Progenitor cell of endocrine pancreas (in vitro differentiated cells): ENCODE measurements around the gene LRRC10B. TPM values are rescaled to one million over a fixed set of nuclear protein-coding genes. Genes with fewer than 3 reads are reported as not detected.

Experiments used
- DNase-seq: peaks from one replicate; pipeline ENCODE4 v3.0.0; 2021; ENCODE audit warnings: low spot score; ENCODE audit not compliant: unreplicated experiment
- H3K27ac Mint-ChIP-seq: 2 replicates; pipeline ENCODE4 v1.8.0; 2021; ENCODE audit warnings: mild to moderate bottlenecking, moderate library complexity, mixed read lengths
- H3K27me3 Mint-ChIP-seq: 2 replicates; pipeline ENCODE4 v1.8.0; 2021; ENCODE audit warnings: mixed read lengths
- H3K36me3 Mint-ChIP-seq: 2 replicates; pipeline ENCODE4 v1.8.0; 2022; ENCODE audit warnings: mixed read lengths; ENCODE audit not compliant: insufficient read depth
- H3K4me1 Mint-ChIP-seq: 2 replicates; pipeline ENCODE4 v1.8.0; 2021; ENCODE audit warnings: low read depth, mixed read lengths
- H3K4me3 Mint-ChIP-seq: 2 replicates; pipeline ENCODE4 v1.8.0; 2021; ENCODE audit warnings: low read depth, mild to moderate bottlenecking, moderate library complexity, mixed read lengths
- H3K9me3 Mint-ChIP-seq: 2 replicates; pipeline ENCODE4 v1.8.0; 2021; ENCODE audit warnings: low read depth, mixed read lengths
- total RNA-seq: library from RNA; stranded (reverse); gene quantifications from 2 replicates; pipeline ENCODE4 v1.2.1, GENCODE V29; 2021
- TF ChIP-seq, protein P1 (sequence below): fragments of 200-600 bp; sonication (generic); IDR thresholded peaks from one replicate; pipeline ENCODE4 v1.5.0; 2021; ENCODE audit warnings: antibody characterized with exemption, mild to moderate bottlenecking; ENCODE audit not compliant: unreplicated experiment

LRRC10B gene
- total RNA-seq, 1 donor from 2014 or later = 2.0 TPM

DNA sequence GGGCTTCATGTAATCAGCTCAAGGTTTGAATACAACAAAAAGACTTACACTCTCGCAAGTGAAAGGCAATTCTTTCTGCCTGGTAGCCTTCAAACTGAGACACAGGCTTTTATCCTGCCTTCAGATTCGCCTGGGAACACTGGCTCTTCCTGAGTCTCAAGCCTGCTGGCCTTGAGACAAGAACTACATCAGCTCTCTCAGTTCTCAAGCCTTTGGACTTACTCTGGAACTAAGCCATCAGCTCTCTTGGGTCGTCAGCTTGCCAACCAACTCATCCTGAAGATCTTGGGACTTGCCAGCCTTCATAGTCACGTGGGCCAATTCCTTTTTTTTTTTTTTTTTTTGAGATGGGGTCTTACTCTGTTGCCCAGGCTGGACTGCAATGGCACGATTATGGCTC is 35.7 kb upstream of the LRRC10B start:
- DNase-seq = no peak
- no peak overlapping the region for H3K4me3 Mint-ChIP-seq
- H3K36me3 Mint-ChIP-seq = peaks cover 6% of the 10 kb centered on the region
- H3K27ac Mint-ChIP-seq = no peak overlapping the region
- no peaks in the 10 kb centered on the region for H3K27me3 Mint-ChIP-seq
- TF ChIP-seq, protein P1, sequence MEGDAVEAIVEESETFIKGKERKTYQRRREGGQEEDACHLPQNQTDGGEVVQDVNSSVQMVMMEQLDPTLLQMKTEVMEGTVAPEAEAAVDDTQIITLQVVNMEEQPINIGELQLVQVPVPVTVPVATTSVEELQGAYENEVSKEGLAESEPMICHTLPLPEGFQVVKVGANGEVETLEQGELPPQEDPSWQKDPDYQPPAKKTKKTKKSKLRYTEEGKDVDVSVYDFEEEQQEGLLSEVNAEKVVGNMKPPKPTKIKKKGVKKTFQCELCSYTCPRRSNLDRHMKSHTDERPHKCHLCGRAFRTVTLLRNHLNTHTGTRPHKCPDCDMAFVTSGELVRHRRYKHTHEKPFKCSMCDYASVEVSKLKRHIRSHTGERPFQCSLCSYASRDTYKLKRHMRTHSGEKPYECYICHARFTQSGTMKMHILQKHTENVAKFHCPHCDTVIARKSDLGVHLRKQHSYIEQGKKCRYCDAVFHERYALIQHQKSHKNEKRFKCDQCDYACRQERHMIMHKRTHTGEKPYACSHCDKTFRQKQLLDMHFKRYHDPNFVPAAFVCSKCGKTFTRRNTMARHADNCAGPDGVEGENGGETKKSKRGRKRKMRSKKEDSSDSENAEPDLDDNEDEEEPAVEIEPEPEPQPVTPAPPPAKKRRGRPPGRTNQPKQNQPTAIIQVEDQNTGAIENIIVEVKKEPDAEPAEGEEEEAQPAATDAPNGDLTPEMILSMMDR = no peak
- no peaks in the 10 kb centered on the region for H3K4me1 Mint-ChIP-seq
- H3K9me3 Mint-ChIP-seq = no peaks in the 10 kb centered on the region

- H3K27me3 Mint-ChIP-seq = no peaks in the 10 kb centered on the region
- H3K27ac Mint-ChIP-seq = no peak overlapping the region
- peaks cover 6% of the 10 kb centered on the region for H3K36me3 Mint-ChIP-seq
- DNase-seq = no peak
- H3K4me1 Mint-ChIP-seq = peaks cover 2% of the 10 kb centered on the region
- TF ChIP-seq, protein P1 = no peak
- H3K4me3 Mint-ChIP-seq = no peak overlapping the region
- H3K9me3 Mint-ChIP-seq = no peaks in the 10 kb centered on the region
Measured at GRCh38 chr11:61473370-61474012, 35.1 kb upstream of the LRRC10B start.

GRCh38 chr11:61474013-61474643 is 34.4 kb upstream of the LRRC10B start:
- TF ChIP-seq, protein P1 = no peak
- Mint-ChIP-seq H3K9me3 (no peaks in the 10 kb centered on the region), H3K36me3 (peaks cover 6% of the 10 kb centered on the region), H3K4me1 (peaks cover 2% of the 10 kb centered on the region), H3K4me3 (no peak overlapping the region), H3K27me3 (no peaks in the 10 kb centered on the region), H3K27ac (no peak overlapping the region)
- no peak for DNase-seq

- TF ChIP-seq, protein P1 = no peak
- Mint-ChIP-seq H3K4me1 (peaks cover 2% of the 10 kb centered on the region), H3K36me3 (peaks cover 6% of the 10 kb centered on the region), H3K27ac (no peak overlapping the region), H3K27me3 (no peaks in the 10 kb centered on the region), H3K9me3 (no peaks in the 10 kb centered on the region), H3K4me3 (no peak overlapping the region)
- DNase-seq = no peak
Measured at GRCh38 chr11:61475433-61475832, 33.1 kb upstream of the LRRC10B start.

GRCh38 chr11:61476371-61476770 is 32.2 kb upstream of the LRRC10B start:
- Mint-ChIP-seq H3K27ac (no peak overlapping the region), H3K27me3 (no peaks in the 10 kb centered on the region), H3K4me1 (peaks cover 8% of the 10 kb centered on the region), H3K4me3 (no peak overlapping the region), H3K9me3 (no peaks in the 10 kb centered on the region), H3K36me3 (peaks cover 6% of the 10 kb centered on the region)
- TF ChIP-seq, protein P1 = no peak
- DNase-seq = no peak
